Measurements from ENCODE around the gene ATP13A3.
A peak's percentile ranks its signal among the peaks of the same experiment; 100 is the strongest.

ATP13A3 gene

DNA sequence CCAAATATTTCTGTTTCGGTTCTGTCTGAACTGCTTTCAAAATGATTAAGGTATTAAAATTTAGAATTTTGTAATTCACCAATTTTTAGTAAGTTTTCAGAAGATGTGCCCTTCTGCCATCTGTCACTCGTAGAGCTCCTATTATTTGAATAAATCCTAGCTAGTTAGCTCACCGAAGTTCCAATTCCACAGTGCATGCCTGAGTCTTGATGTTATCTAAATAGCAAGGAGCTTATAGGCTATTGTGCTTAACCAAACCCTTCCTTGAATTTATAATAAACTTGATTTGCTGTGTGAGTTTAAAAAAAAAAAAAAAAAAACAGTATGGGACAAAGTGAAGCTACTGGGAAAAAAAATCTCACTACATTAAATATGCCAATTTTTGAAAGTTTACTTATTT, 18.7 kb downstream of the ATP13A3 start:
- no peak overlapping the region for H3K4me3 ChIP-seq (replicated peaks in 1 of 2; ENCODE audit: low read depth in 2 of 2, low read length in 2 of 2)
- peak in 1 of 2 donors; percentile 20 for DNase-seq (ENCODE audit: low read depth in 2 of 2)
- TF ChIP-seq, protein P1, sequence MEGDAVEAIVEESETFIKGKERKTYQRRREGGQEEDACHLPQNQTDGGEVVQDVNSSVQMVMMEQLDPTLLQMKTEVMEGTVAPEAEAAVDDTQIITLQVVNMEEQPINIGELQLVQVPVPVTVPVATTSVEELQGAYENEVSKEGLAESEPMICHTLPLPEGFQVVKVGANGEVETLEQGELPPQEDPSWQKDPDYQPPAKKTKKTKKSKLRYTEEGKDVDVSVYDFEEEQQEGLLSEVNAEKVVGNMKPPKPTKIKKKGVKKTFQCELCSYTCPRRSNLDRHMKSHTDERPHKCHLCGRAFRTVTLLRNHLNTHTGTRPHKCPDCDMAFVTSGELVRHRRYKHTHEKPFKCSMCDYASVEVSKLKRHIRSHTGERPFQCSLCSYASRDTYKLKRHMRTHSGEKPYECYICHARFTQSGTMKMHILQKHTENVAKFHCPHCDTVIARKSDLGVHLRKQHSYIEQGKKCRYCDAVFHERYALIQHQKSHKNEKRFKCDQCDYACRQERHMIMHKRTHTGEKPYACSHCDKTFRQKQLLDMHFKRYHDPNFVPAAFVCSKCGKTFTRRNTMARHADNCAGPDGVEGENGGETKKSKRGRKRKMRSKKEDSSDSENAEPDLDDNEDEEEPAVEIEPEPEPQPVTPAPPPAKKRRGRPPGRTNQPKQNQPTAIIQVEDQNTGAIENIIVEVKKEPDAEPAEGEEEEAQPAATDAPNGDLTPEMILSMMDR (IDR thresholded peaks at IDR 0.05; ENCODE audit: low read depth, low read length), result no peak

DNA sequence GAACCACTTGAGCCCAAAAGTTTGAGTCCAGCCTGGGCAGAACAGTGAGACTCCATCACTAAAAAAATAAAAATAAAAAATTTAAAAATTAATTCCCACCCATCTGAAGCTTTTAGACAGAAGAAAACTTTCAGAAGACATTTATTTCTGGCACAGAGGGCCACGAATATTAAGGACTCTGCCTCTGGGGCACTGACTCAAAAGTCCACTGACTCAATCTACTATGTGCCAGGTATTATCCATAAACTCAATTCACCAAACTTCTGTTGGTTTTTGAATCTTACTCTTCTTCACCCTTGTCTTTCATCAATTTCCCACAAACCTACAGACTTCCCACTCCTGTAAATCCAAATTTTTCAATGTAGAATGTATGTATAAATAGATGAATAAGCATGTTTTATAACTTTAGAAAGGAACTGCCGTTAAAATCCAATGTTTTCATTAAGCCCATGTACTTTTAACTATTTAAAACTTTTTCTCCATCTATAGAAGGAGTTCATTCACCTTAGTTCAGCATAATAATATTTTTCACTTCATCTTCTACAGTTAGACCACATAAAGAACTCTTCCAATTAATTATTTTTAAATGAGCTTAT, 19.9 kb downstream of the ATP13A3 start:
- TF ChIP-seq, protein P1 (IDR thresholded peaks at IDR 0.05; ENCODE audit: low read depth, low read length), result no peak
- H3K4me3 ChIP-seq (replicated peaks in 1 of 2; ENCODE audit: low read depth in 2 of 2, low read length in 2 of 2), result no peak overlapping the region

DNA sequence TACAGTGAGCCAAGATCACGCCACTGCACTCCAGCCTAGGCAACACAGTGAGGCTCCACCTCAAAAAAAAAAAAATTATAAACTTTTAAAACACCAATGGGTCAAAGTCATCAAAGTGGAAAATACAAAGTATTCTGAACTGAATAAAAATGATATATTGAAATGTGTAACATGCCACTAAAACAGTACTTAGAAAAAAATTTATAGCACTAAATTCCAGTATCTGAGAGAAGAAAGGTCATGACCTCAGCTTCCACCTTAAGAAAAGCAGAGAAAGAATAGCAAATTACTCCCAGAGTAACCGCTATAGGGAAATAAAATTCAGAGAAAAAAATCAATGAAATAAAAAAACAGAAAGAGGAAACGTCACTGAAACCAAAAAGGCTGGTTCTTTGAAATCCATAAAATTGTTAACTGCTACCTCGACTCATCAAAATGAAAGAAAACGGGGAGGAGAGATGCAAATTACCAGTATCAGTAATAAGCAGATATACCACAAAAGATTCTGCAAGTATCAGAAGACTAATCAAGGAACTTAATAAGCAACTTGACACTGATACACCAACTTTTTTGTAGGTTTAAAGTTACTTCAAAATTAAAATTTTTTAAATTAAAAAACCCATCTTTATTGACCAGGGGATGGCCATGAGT, 20.8 kb downstream of the ATP13A3 start:
- no peak for DNase-seq (ENCODE audit: low read depth in 2 of 2)
- TF ChIP-seq, protein P1 (IDR thresholded peaks at IDR 0.05; ENCODE audit: low read depth, low read length), result no peak
- no peak overlapping the region for H3K4me3 ChIP-seq (replicated peaks in 1 of 2; ENCODE audit: low read depth in 2 of 2, low read length in 2 of 2)

More for the DNA sequence above, 19.9 kb downstream of the ATP13A3 start:
- no peak for DNase-seq (ENCODE audit: low read depth in 2 of 2)

DNA sequence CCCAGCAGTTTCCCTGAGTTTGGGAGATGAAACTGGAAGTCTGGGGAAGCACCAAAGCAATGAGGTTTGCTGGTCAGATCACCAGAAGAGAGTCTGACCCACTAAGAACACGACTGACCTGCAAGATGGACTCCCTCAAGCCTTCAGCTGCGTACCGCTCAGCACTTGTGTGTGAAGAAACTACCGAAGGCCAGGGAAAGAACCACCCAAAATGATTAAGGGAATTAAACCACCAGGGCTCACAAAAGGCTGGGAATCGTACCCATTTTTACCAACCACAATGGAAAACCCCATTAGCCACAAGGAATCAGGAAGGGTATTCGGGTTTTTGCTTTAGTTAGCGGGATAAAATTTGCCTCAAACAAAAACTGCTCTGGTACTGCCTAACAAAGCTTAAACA, 21.6 kb downstream of the ATP13A3 start:
- DNase-seq (ENCODE audit: low read depth in 2 of 2), result no peak
- no peak overlapping the region for H3K4me3 ChIP-seq (replicated peaks in 1 of 2; ENCODE audit: low read depth in 2 of 2, low read length in 2 of 2)
- TF ChIP-seq, protein P1 (IDR thresholded peaks at IDR 0.05; ENCODE audit: low read depth, low read length), result no peak

DNA sequence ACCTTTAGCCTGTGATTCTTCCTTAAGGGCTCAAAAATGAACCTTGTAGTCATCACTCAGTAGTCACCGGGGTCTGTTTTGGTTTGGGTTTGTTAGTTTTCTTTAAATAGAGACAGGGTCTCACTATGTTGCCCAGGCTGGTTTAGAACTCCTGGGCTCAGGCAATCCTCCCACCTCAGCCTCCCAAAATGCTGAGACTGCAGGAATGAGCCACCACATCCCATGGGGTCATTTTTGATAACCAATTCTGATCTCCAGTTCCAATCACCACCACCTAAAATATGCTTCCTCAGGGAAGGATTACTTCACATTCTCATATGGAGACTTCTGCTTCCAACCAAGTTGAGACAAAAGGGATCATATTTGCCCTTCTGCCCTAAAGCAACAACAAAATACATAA, 22.1 kb downstream of the ATP13A3 start:
- H3K4me3 ChIP-seq (replicated peaks in 1 of 2; ENCODE audit: low read depth in 2 of 2, low read length in 2 of 2), result no peak overlapping the region
- TF ChIP-seq, protein P1 (IDR thresholded peaks at IDR 0.05; ENCODE audit: low read depth, low read length), result no peak
- DNase-seq (ENCODE audit: low read depth in 2 of 2), result no peak

DNA sequence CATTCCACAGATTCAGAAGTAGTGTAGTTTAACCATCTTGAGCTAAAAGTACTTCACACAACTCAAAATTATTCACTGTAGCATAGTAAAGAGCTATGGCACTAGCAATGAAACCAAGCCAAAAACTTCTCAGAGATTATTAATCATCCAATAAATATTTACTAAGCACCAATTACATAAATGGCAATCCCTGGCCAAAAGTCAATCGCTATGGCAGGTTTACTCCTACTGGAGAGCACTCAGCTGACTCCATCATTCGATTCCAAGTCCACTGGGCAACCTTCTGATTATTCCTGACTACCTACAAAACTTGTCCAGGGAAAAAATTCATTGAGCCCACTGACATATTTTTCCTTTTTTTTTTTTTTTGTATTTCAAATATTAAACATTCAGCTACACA, 23.9 kb downstream of the ATP13A3 start:
- H3K4me3 ChIP-seq (replicated peaks in 1 of 2; ENCODE audit: low read depth in 2 of 2, low read length in 2 of 2), result no peak overlapping the region
- TF ChIP-seq, protein P1 (IDR thresholded peaks at IDR 0.05; ENCODE audit: low read depth, low read length), result no peak
- DNase-seq (ENCODE audit: low read depth in 2 of 2), result no peak
